ENCODE data around the gene CDH2. TPM values are rescaled to one million over a fixed set of nuclear protein-coding genes. Genes with fewer than 3 reads are reported as not detected.

CDH2 gene
- total and polyA plus RNA-seq, 2 experiments from 2014 or later = 103 to 165 TPM

- H3F3A ChIP-seq (ENCODE audit: insufficient read depth) = peaks cover 14% of the 10 kb centered on the region
- TF ChIP-seq EZH2phosphoT487 (IDR thresholded peaks at IDR 0.05; ENCODE audit: insufficient read depth, low read depth) (no peak), EZH2 (IDR thresholded peaks at IDR 0.05; ENCODE audit: insufficient read depth, poor library complexity, severe bottlenecking) (no peak)
- H3K27me3 ChIP-seq (replicated peaks; ENCODE audit: insufficient read depth) = no peaks in the 10 kb centered on the region
- peaks cover 11% of the 10 kb centered on the region for H3K4me1 ChIP-seq (ENCODE audit: insufficient read depth)
- no peak overlapping the region for H3K4me2 ChIP-seq (ENCODE audit: unreplicated experiment)
- no peak overlapping the region for H2AFZ ChIP-seq
- no peaks in the 10 kb centered on the region for H4K20me1 ChIP-seq (ENCODE audit: insufficient read depth)
- H3K9me3 ChIP-seq (ENCODE audit: low read depth) = no peaks in the 10 kb centered on the region
- H3K9me2 ChIP-seq (ENCODE audit: insufficient read depth) = no peaks in the 10 kb centered on the region
- in situ Hi-C loops (cut with MboI) = no loop called here
- peaks cover 34% of the 10 kb centered on the region for H3K36me3 ChIP-seq (ENCODE audit: low read depth)
- H3K4me3 ChIP-seq = no peak overlapping the region
- H3K9ac ChIP-seq = no peak overlapping the region
- no peak for DNase-seq
- H3K79me2 ChIP-seq (ENCODE audit: insufficient read depth) = no peaks in the 10 kb centered on the region
- H3K27ac ChIP-seq = no peak overlapping the region
- 56 to 62% methylated on average over 3 of the region's 3 CpGs for WGBS, 2 experiments (ENCODE audit: low coverage in 1 of 2, low lambda C conversion rate in 2 of 2, missing lambda C conversion rate in 2 of 2)
Measured at GRCh38 chr18:27994571-27994970, 182.4 kb downstream of the CDH2 start.

- no peak overlapping the region for H3K4me2 ChIP-seq (ENCODE audit: unreplicated experiment)
Measured at GRCh38 chr18:27991391-27991790, 185.5 kb downstream of the CDH2 start.

GRCh38 chr18:27985832-27986231, 191.1 kb downstream of the CDH2 start:
- H2AFZ ChIP-seq = no peak overlapping the region
- H3K4me1 ChIP-seq (ENCODE audit: insufficient read depth) = no peaks in the 10 kb centered on the region
- no peaks in the 10 kb centered on the region for H3K9me3 ChIP-seq (ENCODE audit: low read depth)
- no peak overlapping the region for H3K9ac ChIP-seq
- in situ Hi-C loops (cut with MboI) = no loop called here
- TF ChIP-seq EZH2 (IDR thresholded peaks at IDR 0.05; ENCODE audit: insufficient read depth, poor library complexity, severe bottlenecking) (no peak), EZH2phosphoT487 (IDR thresholded peaks at IDR 0.05; ENCODE audit: insufficient read depth, low read depth) (no peak)
- no peaks in the 10 kb centered on the region for H3K79me2 ChIP-seq (ENCODE audit: insufficient read depth)
- DNase-seq = no peak
- H3K27ac ChIP-seq = no peak overlapping the region
- H3K4me2 ChIP-seq (ENCODE audit: unreplicated experiment) = no peak overlapping the region
- H3K27me3 ChIP-seq (replicated peaks; ENCODE audit: insufficient read depth) = no peaks in the 10 kb centered on the region
- no peaks in the 10 kb centered on the region for H4K20me1 ChIP-seq (ENCODE audit: insufficient read depth)
- WGBS, 2 experiments (ENCODE audit: low coverage in 1 of 2, low lambda C conversion rate in 2 of 2, missing lambda C conversion rate in 2 of 2) = 80 to 81% methylated on average over 7 of the region's 7 CpGs
- no peaks in the 10 kb centered on the region; the same call in 1 of the 2 replicates for H3F3A ChIP-seq (ENCODE audit: insufficient read depth)
- no peaks in the 10 kb centered on the region; the same call in 1 of the 2 replicates for H3K9me2 ChIP-seq (ENCODE audit: insufficient read depth)
- peaks cover 45% of the 10 kb centered on the region for H3K36me3 ChIP-seq (ENCODE audit: low read depth)
- H3K4me3 ChIP-seq = no peak overlapping the region

More at GRCh38 chr18:27991391-27991790, 185.5 kb downstream of the CDH2 start:
- Histone ChIP-seq H2AFZ (no peak overlapping the region), H3K27ac (no peak overlapping the region), H4K20me1 (ENCODE audit: insufficient read depth) (no peaks in the 10 kb centered on the region), H3K9me2 (ENCODE audit: insufficient read depth) (no peaks in the 10 kb centered on the region), H3K79me2 (ENCODE audit: insufficient read depth) (no peaks in the 10 kb centered on the region), H3K4me3 (no peak overlapping the region), H3K36me3 (ENCODE audit: low read depth) (peaks cover 44% of the 10 kb centered on the region), H3K9me3 (ENCODE audit: low read depth) (no peaks in the 10 kb centered on the region), H3F3A (ENCODE audit: insufficient read depth) (peaks cover 2% of the 10 kb centered on the region; the same call in 1 of the 2 replicates), H3K27me3 (replicated peaks; ENCODE audit: insufficient read depth) (no peaks in the 10 kb centered on the region), H3K4me1 (ENCODE audit: insufficient read depth) (peaks cover 2% of the 10 kb centered on the region), H3K9ac (no peak overlapping the region)
- in situ Hi-C loops (cut with MboI) = no loop called here
- WGBS, 2 experiments (ENCODE audit: low coverage in 1 of 2, low lambda C conversion rate in 2 of 2, missing lambda C conversion rate in 2 of 2) = 80 to 90% methylated on average over 2 of the region's 2 CpGs
- TF ChIP-seq EZH2phosphoT487 (IDR thresholded peaks at IDR 0.05; ENCODE audit: insufficient read depth, low read depth) (no peak), EZH2 (IDR thresholded peaks at IDR 0.05; ENCODE audit: insufficient read depth, poor library complexity, severe bottlenecking) (no peak)
- no peak for DNase-seq

DNA sequence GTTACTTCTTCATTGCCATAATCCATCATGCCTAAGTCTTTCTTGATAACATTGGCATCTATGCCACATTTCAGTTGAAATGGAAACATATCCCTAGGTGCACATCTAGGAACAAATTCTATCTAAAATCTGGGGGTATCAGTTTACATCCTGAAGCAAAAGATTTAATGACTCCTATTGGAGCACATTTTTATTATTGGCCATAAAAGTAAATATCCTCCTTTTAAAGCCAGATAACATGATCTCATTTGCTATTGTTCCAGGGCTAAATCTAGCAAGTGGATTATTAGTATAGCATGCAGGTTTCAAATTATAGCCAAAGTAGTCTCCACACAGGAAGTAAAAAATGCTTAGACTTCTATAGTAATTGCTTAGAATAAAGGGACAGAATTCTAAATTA, 193.2 kb downstream of the CDH2 start:
- Histone ChIP-seq H3K4me2 (ENCODE audit: unreplicated experiment) (no peak overlapping the region), H3K9me2 (ENCODE audit: insufficient read depth) (no peaks in the 10 kb centered on the region; the same call in 1 of the 2 replicates), H2AFZ (no peak overlapping the region), H3F3A (ENCODE audit: insufficient read depth) (no peaks in the 10 kb centered on the region; the same call in 1 of the 2 replicates), H4K20me1 (ENCODE audit: insufficient read depth) (no peaks in the 10 kb centered on the region), H3K36me3 (ENCODE audit: low read depth) (peaks cover 38% of the 10 kb centered on the region), H3K27me3 (replicated peaks; ENCODE audit: insufficient read depth) (no peaks in the 10 kb centered on the region), H3K4me1 (ENCODE audit: insufficient read depth) (no peaks in the 10 kb centered on the region), H3K4me3 (no peak overlapping the region), H3K9me3 (ENCODE audit: low read depth) (no peaks in the 10 kb centered on the region), H3K79me2 (ENCODE audit: insufficient read depth) (no peaks in the 10 kb centered on the region), H3K27ac (no peak overlapping the region), H3K9ac (no peak overlapping the region)
- TF ChIP-seq EZH2phosphoT487 (IDR thresholded peaks at IDR 0.05; ENCODE audit: insufficient read depth, low read depth) (no peak), EZH2 (IDR thresholded peaks at IDR 0.05; ENCODE audit: insufficient read depth, poor library complexity, severe bottlenecking) (no peak)
- in situ Hi-C loops (cut with MboI) = no loop called here
- DNase-seq = no peak
